Measurements from ENCODE around the gene LHX1. TPM values are rescaled to one million over a fixed set of nuclear protein-coding genes. Genes with fewer than 3 reads are reported as not detected.

The LHX1 gene
- total RNA-seq = not detected
- polyA plus RNA-seq (2013, experiment 1 of 2) = not detected
- 0.11 TPM for polyA plus RNA-seq (2013, experiment 2 of 2)
- total RNA-seq = 0 to 0.59 (median 0) reads per million in 172 experiments

DNA sequence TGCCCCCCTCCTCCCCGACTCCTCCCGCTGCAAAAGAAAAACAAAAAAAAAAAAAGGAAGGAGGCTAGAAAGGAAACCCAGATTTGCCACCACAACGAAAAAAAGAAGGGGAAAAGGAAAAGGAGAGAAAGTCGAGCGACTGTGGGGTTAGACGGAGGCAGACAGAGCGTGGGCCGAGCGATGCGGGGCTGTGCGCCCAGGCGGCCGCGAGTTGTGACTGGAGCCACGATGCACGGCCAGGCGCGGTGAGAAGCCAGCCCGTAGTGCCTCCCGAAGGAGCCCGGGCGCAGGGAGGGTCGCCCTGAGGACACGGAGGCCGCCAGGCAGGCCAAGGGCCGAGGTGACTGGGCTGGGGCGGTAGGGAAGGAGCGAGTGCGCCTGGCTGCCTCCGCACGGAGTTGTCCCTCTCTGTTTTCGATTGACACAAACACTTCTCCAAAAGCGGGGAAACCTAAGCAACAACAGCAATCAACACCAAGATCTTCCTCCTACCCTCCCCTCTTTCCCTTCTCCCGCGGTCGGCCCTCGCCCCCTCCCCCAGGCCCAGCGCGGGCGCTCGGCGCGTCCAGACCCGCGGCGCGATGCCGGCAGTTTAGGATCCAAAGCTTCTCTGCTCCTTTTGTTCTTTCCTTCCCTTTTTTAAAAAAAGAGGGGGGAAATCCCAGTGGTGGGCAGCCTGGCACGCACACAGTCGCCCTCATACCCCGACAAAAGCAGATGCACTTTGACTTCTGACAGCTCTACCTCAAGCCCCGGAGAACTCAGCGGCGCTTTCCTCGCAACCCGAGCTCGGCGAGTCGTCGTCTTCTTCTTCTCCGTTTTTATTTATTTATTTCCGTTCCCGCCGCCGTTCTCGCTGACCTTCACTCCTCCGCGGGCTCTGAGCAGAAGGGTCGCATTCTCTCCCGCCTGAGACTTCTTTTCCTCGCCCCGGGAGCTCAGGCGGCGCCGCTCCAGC is at the start of gene LHX1:
Gene LHX1, plus strand, starts transcription at position 475 of the 958 bp plus-strand sequence. CDS start 723 bp downstream, outside the sequence.
- intact Hi-C loops (cut with DNase I, micrococcal nuclease) = no loop called here
- TF ChIP-seq, protein P1, sequence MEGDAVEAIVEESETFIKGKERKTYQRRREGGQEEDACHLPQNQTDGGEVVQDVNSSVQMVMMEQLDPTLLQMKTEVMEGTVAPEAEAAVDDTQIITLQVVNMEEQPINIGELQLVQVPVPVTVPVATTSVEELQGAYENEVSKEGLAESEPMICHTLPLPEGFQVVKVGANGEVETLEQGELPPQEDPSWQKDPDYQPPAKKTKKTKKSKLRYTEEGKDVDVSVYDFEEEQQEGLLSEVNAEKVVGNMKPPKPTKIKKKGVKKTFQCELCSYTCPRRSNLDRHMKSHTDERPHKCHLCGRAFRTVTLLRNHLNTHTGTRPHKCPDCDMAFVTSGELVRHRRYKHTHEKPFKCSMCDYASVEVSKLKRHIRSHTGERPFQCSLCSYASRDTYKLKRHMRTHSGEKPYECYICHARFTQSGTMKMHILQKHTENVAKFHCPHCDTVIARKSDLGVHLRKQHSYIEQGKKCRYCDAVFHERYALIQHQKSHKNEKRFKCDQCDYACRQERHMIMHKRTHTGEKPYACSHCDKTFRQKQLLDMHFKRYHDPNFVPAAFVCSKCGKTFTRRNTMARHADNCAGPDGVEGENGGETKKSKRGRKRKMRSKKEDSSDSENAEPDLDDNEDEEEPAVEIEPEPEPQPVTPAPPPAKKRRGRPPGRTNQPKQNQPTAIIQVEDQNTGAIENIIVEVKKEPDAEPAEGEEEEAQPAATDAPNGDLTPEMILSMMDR (IDR thresholded peaks at IDR 0.05) = no peak
- no peak for ATAC-seq (ENCODE audit: poor library complexity)
- no peak within 1 kb of the TSS for H3K27ac ChIP-seq (ENCODE audit: low read depth in 1 of 2, low read length in 2 of 2)
- POLR2A ChIA-PET = interaction anchor here (0.8 to 2.6 kb wide), 4 partner anchors 11 to 392 kb away, joined by 3 to 16 read pairs (median 5); partner anchors contain the start of gene AATF
- peak in 3 of 14 experiments; percentile 17 to 54 (median 54) for DNase-seq
- Mint-ChIP-seq H3K4me1 (ENCODE audit: low read depth) (peaks cover 78% of the 10 kb centered on the region), H3K9me3 (no peaks in the 10 kb centered on the region), H3K4me3 (peak within 1 kb of the TSS; percentile 79), H3K27ac (peak within 1 kb of the TSS; percentile 39), H3K27me3 (peaks cover 93% of the 10 kb centered on the region), H3K36me3 (ENCODE audit: low read depth) (no peaks in the 10 kb centered on the region)
- peaks cover 0 to 81% of the 10 kb centered on the region in 2 experiments for H3K9me3 ChIP-seq (ENCODE audit: control insufficient read depth in 1 of 2, insufficient read depth in 1 of 2, low read length in 2 of 2)
- CTCF ChIA-PET = no interaction called here
- H3K36me3 ChIP-seq (ENCODE audit: insufficient read depth, low read length) = no peaks in the 10 kb centered on the region
- peaks cover 96% of the 10 kb centered on the region for H3K4me1 ChIP-seq (ENCODE audit: insufficient read depth, low read length)
- peaks cover 94 to 98% of the 10 kb centered on the region in 2 experiments for H3K27me3 ChIP-seq (ENCODE audit: control insufficient read depth in 1 of 2, insufficient read depth in 2 of 2, low read length in 2 of 2)
- H3K4me3 ChIP-seq (ENCODE audit: low read length) = peak within 1 kb of the TSS; percentile 10

DNA sequence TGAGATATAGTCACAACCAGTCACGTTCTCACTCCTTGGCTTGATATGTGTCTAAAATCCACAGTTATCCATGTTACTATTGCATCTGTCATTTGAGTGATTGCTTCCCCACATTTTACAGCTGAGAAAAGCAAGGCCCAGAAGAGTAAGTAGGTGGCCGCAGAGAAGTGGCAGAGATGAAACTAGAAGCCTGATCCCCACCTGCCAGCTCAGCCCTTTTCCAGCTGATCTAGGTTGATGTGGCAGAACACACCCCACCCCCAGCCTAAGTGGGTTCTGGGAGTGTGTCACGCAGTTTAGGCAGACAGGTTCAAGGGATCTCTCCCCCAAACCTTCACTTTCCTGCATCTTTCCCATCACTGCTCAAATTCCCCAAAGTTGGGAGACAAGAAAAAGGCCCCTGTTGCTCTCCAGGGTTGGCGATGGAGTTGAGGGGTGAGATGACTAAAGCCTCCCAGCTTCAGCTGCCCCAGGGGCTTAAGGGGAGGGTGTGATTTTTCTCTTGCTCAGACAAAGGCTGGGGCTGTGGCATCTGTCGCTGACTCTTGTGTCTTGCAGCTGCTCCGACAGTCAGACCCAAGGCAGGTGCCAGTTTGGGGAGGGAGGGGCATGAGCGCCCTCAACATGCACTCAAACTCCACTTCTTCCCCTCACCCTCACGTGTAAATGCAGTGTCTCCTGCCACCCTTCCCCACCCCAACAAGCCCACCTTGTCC is 48.9 kb upstream of the LHX1 start:
- no peaks in the 10 kb centered on the region for H3K36me3 ChIP-seq (ENCODE audit: insufficient read depth, low read length)
- Mint-ChIP-seq H3K4me3 (no peak overlapping the region), H3K27me3 (peaks cover 43% of the 10 kb centered on the region), H3K27ac (no peak overlapping the region), H3K36me3 (ENCODE audit: low read depth) (no peaks in the 10 kb centered on the region), H3K9me3 (no peaks in the 10 kb centered on the region), H3K4me1 (ENCODE audit: low read depth) (no peaks in the 10 kb centered on the region)
- H3K4me3 ChIP-seq (ENCODE audit: low read length) = no peak overlapping the region
- ATAC-seq (ENCODE audit: poor library complexity) (no peak), DNase-seq (no peak)
- no peak overlapping the region for H3K27ac ChIP-seq (ENCODE audit: low read depth in 1 of 2, low read length in 2 of 2)
- ChIA-PET POLR2A (no interaction called here), CTCF (no interaction called here)
- H3K9me3 ChIP-seq (ENCODE audit: control insufficient read depth in 1 of 2, insufficient read depth in 1 of 2, low read length in 2 of 2) = peaks cover 0 to 8% of the 10 kb centered on the region in 2 experiments
- TF ChIP-seq, protein P1 (IDR thresholded peaks at IDR 0.05) = no peak
- intact Hi-C loops (cut with DNase I, micrococcal nuclease) = no loop called here
- H3K4me1 ChIP-seq (ENCODE audit: insufficient read depth, low read length) = no peaks in the 10 kb centered on the region
- H3K27me3 ChIP-seq (ENCODE audit: control insufficient read depth in 1 of 2, insufficient read depth in 2 of 2, low read length in 2 of 2) = peaks cover 15 to 35% of the 10 kb centered on the region in 2 experiments

DNA sequence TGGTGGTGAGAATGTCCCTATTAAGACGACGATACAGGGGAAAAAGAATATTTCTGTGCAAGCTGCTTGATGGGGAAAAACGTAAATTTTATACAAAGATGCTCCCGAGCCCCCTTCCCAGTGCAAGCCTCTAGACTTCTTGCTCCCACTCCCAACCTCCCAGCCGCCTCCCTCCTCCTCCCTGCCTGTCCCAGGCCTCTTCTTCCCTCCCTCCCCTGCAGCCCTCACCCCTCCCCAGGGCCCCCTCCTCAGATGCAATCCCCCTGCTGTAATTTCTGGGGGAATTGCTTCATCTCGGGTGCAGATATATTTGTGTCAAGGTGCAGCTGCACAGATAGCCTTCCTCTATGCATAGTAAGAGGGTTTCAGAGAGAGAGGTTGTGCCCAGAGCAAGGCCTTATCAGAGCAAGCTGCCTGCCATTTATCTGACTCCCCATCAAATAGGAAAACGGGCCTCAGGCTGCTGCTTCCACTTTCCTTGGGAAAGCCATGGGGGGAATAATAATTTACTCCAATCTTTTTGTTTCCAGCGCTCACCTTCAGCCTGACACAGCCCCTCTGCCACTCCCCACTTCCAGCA is 47.4 kb upstream of the LHX1 start:
- H3K36me3 ChIP-seq (ENCODE audit: insufficient read depth, low read length) = no peaks in the 10 kb centered on the region
- CTCF ChIA-PET = no interaction called here
- peaks cover 6 to 26% of the 10 kb centered on the region in 2 experiments for H3K27me3 ChIP-seq (ENCODE audit: control insufficient read depth in 1 of 2, insufficient read depth in 2 of 2, low read length in 2 of 2)
- intact Hi-C loops (cut with DNase I, micrococcal nuclease) = no loop called here
- H3K4me3 ChIP-seq (ENCODE audit: low read length) = no peak overlapping the region
- no peak for DNase-seq
- Mint-ChIP-seq H3K27ac (no peak overlapping the region), H3K9me3 (no peaks in the 10 kb centered on the region), H3K4me1 (ENCODE audit: low read depth) (no peaks in the 10 kb centered on the region), H3K27me3 (peaks cover 38% of the 10 kb centered on the region), H3K4me3 (no peak overlapping the region), H3K36me3 (ENCODE audit: low read depth) (no peaks in the 10 kb centered on the region)
- POLR2A ChIA-PET = no interaction called here
- H3K27ac ChIP-seq (ENCODE audit: low read depth in 1 of 2, low read length in 2 of 2) = no peak overlapping the region
- no peaks in the 10 kb centered on the region for H3K4me1 ChIP-seq (ENCODE audit: insufficient read depth, low read length)
- TF ChIP-seq, protein P1 (IDR thresholded peaks at IDR 0.05) = no peak
- no peak for ATAC-seq (ENCODE audit: poor library complexity)
- peaks cover 0 to 3% of the 10 kb centered on the region in 2 experiments for H3K9me3 ChIP-seq (ENCODE audit: control insufficient read depth in 1 of 2, insufficient read depth in 1 of 2, low read length in 2 of 2)

Data from CD4-positive, alpha-beta T cell (primary cell).